22Rv1 (cell line): ENCODE data around the gene OR4A5.
"Not testable (repeated sequence)": the region's sequence is repeated elsewhere in the genome, so short reads cannot be mapped to it uniquely, and the experiment has no call there.

Source experiments
- H3K27ac ChIP-seq: fragments of 450-650 bp; 2 replicates; pipeline ENCODE4 v1.5.1; 2017

The OR4A5 gene, protein sequence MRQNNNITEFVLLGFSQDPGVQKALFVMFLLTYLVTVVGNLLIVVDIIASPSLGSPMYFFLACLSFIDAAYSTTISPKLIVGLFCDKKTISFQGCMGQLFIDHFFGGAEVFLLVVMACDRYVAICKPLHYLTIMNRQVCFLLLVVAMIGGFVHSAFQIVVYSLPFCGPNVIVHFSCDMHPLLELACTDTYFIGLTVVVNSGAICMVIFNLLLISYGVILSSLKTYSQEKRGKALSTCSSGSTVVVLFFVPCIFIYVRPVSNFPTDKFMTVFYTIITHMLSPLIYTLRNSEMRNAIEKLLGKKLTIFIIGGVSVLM

GRCh38 chr11:54706532-54706931 lies at the start of gene OR4A5:
OR4A5 (plus strand) TSS chr11:54706832; CDS start chr11:54706885, 53 bp downstream.
- not testable (repeated sequence) for H3K27ac ChIP-seq

DNA sequence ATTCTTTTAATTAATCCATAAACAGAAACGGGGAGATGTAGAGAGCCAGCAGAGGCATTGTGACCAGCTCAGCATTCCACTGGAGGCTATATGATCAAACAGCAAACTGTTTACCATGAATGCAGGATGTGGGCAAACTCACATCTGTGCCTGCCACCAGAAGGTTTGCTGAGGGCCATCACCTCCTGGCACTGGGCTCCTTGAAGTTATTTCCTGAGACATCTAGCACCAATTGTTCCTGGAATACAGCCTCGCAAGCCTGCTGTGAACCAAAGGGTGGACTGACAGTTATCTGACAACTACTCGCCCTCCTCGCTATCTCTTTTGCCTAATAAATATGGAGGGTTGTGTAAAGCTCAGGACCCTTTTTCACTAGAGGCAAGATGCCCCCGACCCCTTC lies 13.5 kb downstream of the OR4A5 start:
- not testable (repeated sequence) for H3K27ac ChIP-seq
